Right atrium auricular region (tissue), 2 donors: Measurements from ENCODE around the gene RBKS. TPM values are rescaled to one million over a fixed set of nuclear protein-coding genes. Genes with fewer than 3 reads are reported as not detected.
A peak's percentile ranks its signal among the peaks of the same experiment; 100 is the strongest.

Experiments used
- DNase-seq: peaks from one replicate; pipeline ENCODE4 v3.0.0-alpha.2; 2019; ENCODE audit warnings: low spot score
- H3K27ac ChIP-seq, 2 donors: fragments of 200-600 bp; sonication (generic); 1 replicate in 1 of 2; 2 replicates in 1 of 2; pipeline ENCODE4 v1.5.1; 2016 to 2019
- H3K27me3 ChIP-seq, 2 donors: fragments of 200-600 bp; sonication (generic); one replicate each; pipeline versions ENCODE4 v1.5.1 to v1.6.0; 2017 to 2019
- H3K36me3 ChIP-seq: fragments of 200-600 bp; sonication (generic); one replicate; pipeline ENCODE4 v1.5.1; 2016
- H3K4me1 ChIP-seq, 2 donors: fragments of 200-600 bp; sonication (generic); one replicate each; pipeline versions ENCODE4 v1.5.1 to v1.6.0; 2017 to 2019
- H3K4me3 ChIP-seq, 2 donors: fragments of 200-600 bp; sonication (generic); 1 replicate in 1 of 2; 2 replicates in 1 of 2; pipeline ENCODE4 v1.5.1; 2017 to 2019; ENCODE audit warnings: mild to moderate bottlenecking in 1 of 2, moderate library complexity in 1 of 2
- H3K9me3 ChIP-seq, 2 donors: fragments of 200-600 bp; sonication (generic); one replicate each; pipeline ENCODE4 v1.5.1; 2019
- total RNA-seq, 2 donors: library from RNA; depleted of rRNA; stranded (reverse); fragments of >200 nt; gene quantifications; one replicate each; pipeline ENCODE4 v1.1.0, GENCODE V29; 2016
- TF ChIP-seq, protein P1 (sequence below), 2 donors: fragments of 200-600 bp; sonication (generic); IDR thresholded peaks; one replicate each; pipeline ENCODE4 v1.5.1; 2019; ENCODE audit warnings: antibody characterized with exemption in 2 of 2

Gene RBKS
- total RNA-seq, 2 donors from 2014 or later: 1.6 to 2.1 TPM

DNA sequence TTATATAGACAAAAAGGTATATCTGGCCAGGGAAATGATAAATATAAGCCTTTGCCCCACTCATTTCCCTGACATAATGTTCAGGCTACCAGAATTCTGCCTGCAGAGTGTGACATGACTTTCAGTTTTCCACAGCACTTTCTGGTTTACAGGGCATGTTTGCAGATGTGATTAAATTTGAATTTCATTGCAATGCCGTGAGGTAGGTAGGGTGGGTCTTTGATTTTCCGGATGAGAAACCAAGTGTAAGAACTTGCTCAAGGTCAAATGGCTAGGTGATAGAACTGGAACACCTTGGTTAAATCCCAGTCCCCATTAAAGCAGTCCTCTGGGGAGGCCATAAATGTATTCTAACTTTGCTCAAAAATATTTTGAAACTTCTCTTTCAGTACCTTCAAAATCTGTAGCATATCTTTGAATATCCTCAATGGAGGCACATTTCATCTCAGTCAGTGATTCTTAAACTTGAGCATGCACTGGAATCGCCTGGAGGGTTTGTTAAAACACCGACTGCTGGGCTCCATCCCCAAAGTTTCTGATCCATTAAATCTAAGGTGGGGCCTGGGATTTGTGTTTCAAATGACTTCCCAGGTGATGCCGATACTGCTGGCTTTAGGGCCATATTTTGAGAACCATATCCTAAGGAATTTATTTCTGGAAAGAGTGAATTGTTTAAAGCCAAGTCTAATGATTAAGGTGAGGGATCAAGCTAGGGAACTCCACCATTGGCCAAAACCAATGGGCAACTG is 83.7 kb downstream of the RBKS start:
- no peaks in the 10 kb centered on the region for H3K36me3 ChIP-seq
- H3K9me3 ChIP-seq: no peaks in the 10 kb centered on the region
- H3K27ac ChIP-seq: no peak overlapping the region
- H3K4me3 ChIP-seq: no peak overlapping the region
- DNase-seq: no peak
- no peaks in the 10 kb centered on the region for H3K4me1 ChIP-seq
- no peaks in the 10 kb centered on the region for H3K27me3 ChIP-seq
- TF ChIP-seq, protein P1, sequence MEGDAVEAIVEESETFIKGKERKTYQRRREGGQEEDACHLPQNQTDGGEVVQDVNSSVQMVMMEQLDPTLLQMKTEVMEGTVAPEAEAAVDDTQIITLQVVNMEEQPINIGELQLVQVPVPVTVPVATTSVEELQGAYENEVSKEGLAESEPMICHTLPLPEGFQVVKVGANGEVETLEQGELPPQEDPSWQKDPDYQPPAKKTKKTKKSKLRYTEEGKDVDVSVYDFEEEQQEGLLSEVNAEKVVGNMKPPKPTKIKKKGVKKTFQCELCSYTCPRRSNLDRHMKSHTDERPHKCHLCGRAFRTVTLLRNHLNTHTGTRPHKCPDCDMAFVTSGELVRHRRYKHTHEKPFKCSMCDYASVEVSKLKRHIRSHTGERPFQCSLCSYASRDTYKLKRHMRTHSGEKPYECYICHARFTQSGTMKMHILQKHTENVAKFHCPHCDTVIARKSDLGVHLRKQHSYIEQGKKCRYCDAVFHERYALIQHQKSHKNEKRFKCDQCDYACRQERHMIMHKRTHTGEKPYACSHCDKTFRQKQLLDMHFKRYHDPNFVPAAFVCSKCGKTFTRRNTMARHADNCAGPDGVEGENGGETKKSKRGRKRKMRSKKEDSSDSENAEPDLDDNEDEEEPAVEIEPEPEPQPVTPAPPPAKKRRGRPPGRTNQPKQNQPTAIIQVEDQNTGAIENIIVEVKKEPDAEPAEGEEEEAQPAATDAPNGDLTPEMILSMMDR (IDR thresholded peaks at IDR 0.05): no peak

GRCh38 chr2:27805180-27805579 is 85.0 kb downstream of the RBKS start:
- Histone ChIP-seq H3K27ac (no peak overlapping the region), H3K9me3 (no peaks in the 10 kb centered on the region)
- TF ChIP-seq, protein P1 (IDR thresholded peaks at IDR 0.05): no peak

GRCh38 chr2:27804146-27804545 is 86.0 kb downstream of the RBKS start:
- TF ChIP-seq, protein P1 (IDR thresholded peaks at IDR 0.05): no peak
- no peaks in the 10 kb centered on the region for H3K27me3 ChIP-seq
- DNase-seq: no peak
- no peaks in the 10 kb centered on the region for H3K9me3 ChIP-seq
- peaks cover 0 to 20% of the 10 kb centered on the region in 2 donors for H3K4me1 ChIP-seq
- H3K36me3 ChIP-seq: no peaks in the 10 kb centered on the region
- H3K4me3 ChIP-seq: no peak overlapping the region
- no peak overlapping the region for H3K27ac ChIP-seq

More at GRCh38 chr2:27805180-27805579, 85.0 kb downstream of the RBKS start:
- Histone ChIP-seq H3K36me3 (no peaks in the 10 kb centered on the region), H3K4me1 (peaks cover 0 to 10% of the 10 kb centered on the region in 2 donors), H3K4me3 (no peak overlapping the region), H3K27me3 (no peaks in the 10 kb centered on the region)
- DNase-seq: no peak

DNA sequence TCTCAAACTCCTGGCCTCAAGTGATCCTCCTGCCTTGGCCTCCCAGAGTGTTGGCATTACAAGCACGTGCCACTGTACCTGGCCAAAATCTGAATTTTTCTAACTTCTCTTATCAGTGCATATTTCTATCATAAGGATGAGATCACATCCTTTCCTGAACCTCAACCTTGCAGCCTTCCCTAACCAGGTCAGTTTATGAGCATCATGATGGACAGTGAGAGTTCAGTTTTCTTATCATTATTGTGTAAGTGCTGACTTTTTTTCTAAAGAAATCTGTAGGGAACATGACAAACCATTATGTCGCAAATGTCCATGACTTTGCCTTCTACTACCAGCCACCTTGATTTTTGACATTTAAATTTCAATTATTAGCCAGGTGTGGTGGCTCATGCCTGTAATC is 87.1 kb downstream of the RBKS start:
- Histone ChIP-seq H3K9me3 (no peaks in the 10 kb centered on the region), H3K27ac (peak overlapping the region in 1 of 2 donors; percentile 41), H3K4me1 (peaks cover 0 to 30% of the 10 kb centered on the region in 2 donors), H3K36me3 (no peaks in the 10 kb centered on the region), H3K27me3 (no peaks in the 10 kb centered on the region), H3K4me3 (no peak overlapping the region)
- DNase-seq: no peak
- TF ChIP-seq, protein P1 (IDR thresholded peaks at IDR 0.05): no peak

- H3K4me3 ChIP-seq: no peak overlapping the region
- H3K27ac ChIP-seq: peak overlapping the region in 1 of 2 donors; percentile 41
- H3K4me1 ChIP-seq: peaks cover 0 to 32% of the 10 kb centered on the region in 2 donors
Measured at GRCh38 chr2:27802547-27802946, 87.6 kb downstream of the RBKS start.

More at GRCh38 chr2:27802547-27802946, 87.6 kb downstream of the RBKS start:
- Histone ChIP-seq H3K27me3 (no peaks in the 10 kb centered on the region), H3K9me3 (no peaks in the 10 kb centered on the region), H3K36me3 (no peaks in the 10 kb centered on the region)
- DNase-seq: no peak
- TF ChIP-seq, protein P1 (IDR thresholded peaks at IDR 0.05): no peak
